ENCODE data around the gene NRXN2.
A peak's percentile ranks its signal among the peaks of the same experiment; 100 is the strongest.

The NRXN2 gene

DNA sequence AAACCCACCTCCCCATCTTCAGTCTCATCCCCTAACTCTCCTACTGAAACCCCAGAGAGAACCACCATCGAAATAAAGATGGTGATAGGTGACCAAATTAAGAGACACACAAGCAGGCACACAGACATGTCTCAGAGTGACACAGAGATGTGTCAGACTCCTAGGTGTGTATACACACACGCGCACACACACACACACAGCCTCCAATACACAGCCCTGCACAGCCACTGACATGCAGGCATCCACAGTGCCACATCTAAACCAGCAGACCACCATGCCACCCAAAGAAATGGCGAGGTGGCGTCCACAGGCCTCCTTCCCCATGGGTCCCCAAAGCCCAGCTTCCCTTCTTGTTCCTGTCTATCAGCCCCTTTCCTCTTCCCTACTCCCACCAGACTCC is 27.4 kb downstream of the NRXN2 start:
- DNase-seq = no peak

DNA sequence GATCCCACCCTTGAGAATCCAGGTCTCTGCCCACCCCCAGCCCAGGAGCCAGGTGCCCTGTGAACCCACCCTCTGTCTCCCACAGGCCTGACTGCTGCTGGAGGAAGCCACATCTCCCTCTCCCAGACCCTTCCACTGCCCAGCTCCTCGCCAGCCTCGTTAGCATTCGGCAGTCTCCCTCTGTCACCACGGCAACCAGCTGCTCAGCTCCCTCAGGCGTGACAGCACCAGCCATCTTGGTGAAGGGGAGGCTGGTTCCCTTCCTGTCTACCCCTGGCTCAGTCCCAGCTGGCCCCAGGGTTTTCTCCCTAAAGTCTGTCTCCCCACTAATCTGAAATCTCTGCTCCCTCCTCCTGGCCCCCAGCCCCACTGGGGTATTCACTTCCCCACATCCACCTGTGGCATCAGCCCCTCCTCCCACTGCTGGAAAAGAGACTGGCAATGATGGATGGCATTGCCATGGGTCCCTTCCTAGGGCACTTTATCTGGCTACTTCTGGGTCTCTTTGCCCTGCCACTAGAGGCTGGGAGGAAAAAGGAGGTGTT is 28.1 kb downstream of the NRXN2 start:
- no peak for DNase-seq

DNA sequence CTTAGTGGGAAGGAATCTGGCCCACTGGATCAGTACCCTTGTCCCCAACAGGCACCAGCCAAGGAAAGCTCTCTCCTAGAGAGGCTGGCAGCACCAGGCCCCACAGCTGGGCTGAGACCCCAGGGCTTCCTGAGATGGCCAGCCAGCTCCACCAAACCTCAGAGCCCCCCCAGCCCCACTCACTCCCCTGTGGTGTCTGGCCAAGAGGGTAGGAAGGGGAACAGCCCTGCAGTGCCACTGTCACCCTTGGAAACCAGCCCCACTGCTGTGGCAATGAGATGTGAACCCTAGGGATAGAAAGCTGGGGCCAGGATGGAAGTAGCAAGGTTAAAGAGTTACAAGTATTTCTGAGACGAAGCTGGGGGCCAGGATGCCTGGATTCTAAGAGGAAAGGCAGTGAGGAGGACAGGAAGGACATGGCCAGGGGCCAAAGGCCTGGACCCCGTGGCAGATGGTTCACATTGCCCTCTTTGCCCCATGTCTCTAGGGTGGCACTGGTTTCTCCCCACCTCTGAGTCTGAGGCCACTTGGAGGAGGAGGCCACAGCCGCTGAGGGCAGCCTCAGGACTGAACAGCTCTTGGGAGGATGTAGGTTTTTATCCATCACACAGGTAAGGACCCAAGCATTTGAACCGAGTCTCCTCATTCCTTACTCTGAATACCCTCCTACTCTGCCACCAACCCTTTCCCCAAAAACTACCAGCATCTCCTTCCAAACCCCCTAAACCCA is 28.8 kb downstream of the NRXN2 start:
- DNase-seq = no peak

DNA sequence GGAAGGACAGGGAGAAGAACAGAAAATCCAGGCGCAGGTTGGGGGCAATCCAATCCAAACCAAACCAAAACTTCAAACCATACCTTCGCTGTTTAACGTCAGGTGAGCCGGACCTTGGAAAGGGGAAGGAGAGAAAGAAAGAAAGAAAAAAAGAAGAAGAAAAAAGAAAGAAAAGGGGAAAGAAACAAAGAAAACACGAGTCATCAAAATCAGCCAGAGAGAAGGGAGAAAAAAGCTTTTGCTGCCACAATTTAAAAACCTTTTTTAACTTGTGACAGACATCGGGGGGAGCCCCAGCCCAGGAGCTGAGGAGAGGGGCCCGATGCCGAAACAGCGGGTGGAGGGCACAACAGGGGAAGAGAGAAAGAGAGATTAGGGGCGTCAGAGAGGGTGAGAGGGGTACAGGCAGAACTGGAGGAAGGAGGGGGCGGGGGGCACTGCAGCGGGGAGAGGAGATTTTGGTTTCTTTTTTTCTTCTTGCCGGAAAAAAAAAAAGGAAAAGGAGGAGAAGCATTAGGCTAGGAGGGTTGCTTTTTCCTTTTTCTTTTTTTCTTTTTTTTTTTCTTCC is 30.1 kb downstream of the NRXN2 start:
- DNase-seq = no peak

DNA sequence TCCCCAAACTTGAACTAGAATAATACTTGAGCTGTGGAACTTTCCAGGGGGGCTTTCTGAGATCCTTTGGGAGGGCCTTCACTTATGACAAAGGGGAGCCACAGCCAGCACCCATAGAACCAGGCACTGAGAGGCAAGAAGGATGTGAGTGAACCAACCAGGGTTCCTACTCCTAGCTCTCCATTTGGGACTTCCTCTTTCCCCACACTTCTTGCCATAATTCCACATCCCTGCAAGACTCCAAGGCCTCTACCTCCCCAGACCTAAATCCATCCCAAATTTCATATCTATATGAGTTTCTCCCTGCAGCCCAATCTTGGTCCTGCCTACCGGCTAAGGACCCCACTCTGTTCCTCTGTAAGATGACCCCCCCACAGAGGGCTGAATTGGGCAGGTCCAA is 31.5 kb downstream of the NRXN2 start:
- no peak for DNase-seq

DNA sequence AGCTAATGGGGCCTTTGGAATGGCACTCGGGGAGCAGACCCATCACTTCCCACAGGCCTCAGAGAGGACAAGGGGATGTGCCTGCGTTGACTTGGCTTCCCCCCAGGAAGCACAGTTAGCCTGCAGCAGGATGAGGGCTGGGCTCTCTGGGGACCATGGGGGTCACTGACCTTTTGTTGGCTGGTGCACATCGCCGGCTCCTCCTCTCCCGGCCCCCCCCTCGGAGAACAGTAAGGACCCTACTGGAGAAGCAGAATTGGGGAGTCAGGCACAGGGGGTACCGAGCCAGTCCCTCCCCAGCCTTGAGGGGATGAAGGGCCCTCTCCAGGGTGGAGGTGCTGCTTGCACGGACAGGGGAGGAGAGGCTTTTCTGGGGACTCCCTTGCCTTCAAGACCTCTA is 32.8 kb downstream of the NRXN2 start:
- DNase-seq = no peak

DNA sequence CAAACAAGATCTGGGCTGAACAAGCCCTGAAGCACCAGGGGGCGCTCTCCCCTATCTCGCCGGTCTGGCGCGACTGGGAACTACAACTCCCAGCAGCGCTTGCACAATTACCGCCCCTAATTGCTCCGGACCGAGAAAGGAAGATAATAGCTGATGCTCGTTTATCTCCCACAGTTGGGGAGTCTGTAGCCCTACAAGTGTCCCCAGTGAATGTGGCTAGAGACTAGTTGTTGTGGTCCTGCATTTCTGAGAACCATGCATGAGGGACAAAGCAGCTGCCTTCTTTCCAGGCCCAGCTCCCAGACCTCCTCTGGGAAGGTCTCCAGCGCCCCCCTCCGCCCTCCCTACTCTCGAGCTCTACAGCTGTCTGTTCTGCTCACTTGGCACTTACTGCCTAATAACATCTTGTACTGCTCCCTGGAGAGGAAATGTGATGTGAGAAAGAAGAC is 34.4 kb downstream of the NRXN2 start:
- peak; percentile 90 for DNase-seq

DNA sequence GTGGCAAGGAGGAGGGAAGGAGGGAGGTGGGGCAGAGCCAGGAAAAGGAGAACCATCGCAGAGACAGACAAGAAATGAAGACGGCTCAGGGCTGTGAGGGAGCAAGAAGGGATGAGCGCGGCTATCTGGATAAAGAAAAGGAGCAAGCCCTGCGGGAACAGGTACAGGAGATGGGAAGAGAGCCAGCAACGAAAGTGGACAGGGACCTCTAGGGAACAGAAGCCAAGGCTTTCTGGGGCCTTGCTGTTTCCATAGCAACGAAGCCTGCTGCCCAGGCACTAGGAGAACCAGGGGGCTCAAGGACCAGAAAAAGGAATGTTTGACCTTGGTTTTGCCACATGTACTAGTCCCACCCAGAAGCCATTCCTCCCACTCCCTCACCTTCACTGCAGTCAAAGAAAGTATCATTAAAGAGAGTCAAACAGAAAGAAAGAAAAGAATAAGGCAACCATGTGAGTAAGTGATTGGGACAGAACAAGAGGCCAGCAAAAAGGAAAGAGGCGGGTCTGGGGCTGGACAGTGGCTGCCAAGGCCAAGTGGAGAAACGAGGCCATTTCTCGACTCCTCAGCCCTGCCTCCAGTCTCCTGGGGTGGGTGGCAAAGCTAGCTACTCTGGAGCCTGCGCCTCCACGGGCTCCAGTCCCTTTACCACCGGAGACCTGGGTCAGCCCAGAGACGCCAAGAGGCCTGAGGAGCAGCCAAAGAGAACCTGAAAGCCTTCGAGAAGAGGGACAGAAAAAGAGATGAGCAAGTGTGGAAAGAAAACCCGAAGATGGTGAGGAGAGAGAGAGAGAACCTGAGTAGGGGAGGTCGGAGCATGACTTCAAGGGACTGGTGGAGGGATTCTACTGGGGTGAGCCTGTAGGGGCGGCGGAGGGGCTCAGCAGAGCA is 35.1 kb downstream of the NRXN2 start:
- no peak for DNase-seq

DNA sequence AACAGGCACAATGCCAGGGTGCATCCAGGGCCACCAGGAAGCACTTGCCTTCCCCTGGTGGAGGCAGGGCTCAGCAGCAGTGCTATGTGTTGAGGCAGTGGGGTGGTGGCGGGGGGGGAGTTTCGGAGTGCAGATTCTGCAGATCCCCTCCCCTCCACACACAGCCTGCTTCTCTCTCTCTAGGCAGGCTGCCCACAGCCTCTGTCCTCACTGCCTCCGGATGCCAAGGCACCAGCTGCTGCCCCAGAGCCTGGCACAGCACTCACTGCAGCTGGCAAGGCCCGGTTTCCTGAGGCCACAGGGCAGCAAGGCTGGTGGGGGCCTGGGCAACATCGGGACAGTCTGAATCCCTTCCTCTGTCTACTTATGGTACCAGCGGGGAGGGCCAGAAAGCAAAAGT is 35.8 kb downstream of the NRXN2 start:
- DNase-seq = no peak

DNA sequence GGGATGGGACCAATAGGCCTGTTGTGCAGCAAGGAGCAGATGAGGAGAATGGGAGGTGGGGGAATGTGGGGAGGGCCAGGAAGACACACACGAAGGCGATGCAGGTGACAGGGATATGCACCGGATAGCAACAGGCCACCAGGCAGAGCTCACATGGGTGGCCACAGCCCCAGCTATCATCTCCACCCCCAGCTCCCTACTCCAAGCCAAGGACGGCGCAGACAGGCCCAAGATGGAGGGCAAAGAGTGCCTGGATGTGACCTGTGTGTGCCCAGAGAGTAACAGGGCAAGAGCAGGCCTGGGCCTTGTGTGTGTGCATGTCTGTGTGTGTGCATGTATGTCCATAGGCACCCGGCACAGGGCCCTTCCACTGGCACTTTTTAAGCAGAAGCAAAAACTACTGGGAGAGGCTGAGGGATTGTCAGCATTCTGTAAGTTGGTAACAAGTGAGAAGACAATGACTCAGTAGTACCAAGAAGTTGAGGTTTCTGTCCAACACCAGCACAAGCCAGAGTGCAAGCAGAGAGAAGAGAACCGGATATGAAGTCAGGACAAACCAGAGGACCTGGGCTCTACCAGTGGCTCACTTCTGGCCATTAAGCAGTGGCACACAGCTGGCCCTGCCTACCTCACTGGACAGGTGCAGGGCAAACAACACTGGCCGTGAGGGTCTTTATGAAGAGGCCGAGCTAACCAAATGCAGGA is 36.4 kb downstream of the NRXN2 start:
- DNase-seq = no peak

DNA sequence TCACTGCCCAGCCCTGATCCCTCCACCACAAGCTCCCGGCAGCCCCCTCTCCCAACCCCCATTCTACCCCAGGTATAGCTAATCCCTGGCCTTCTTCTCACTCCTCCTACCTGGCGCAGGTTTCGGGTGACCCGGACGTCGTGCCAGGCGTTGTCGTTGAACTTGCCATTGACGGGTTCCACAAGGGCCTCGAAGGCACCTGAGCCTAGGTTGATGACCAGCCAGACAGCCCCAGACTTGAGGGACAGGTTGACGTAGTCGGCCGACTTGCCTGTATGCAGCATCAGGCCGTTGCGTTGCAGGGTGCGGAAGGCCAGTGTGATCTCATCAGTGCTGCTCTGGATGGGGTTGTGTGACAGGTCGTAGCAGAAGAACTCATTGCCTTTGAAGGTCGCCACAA is 37.5 kb downstream of the NRXN2 start:
- DNase-seq = no peak

DNA sequence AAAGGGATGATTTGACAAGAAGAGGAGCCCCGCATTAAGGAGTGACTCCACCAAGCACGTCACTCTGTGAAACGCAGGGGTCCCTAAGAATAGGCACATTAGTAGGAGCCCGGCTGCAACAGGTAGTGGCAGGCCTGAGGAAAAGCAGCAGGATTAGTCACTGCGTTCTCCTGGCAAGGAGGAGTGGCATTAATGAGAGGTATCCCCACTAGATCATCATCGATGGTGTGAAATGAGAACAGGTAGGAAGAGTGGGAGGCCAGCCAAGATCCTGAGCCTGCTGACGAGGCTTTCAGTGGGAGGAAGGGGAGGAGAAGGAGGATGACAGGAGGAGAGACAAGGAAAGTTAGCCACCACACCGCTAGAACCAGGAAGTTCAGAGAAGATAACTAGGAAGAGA is 38.6 kb downstream of the NRXN2 start:
- DNase-seq = no peak

DNA sequence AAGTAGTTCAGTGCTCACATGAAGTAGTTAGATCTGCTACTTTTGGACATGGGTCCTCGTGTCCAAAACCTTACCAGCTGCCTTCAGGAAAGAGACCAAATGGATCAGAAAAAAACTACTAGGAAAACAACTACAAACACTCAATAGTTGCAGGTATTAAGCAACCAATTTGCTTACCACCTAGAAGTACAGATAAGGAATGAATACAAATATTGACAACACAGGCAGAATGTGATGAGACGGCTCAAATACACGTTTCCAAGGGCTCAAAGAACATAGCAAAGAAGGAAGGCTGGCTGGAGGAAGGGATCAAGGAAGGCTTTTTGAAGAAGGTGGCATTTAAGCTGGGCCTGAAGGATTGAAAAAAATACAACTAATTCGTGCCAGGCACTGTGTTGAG is 41.8 kb downstream of the NRXN2 start:
- DNase-seq = no peak

DNA sequence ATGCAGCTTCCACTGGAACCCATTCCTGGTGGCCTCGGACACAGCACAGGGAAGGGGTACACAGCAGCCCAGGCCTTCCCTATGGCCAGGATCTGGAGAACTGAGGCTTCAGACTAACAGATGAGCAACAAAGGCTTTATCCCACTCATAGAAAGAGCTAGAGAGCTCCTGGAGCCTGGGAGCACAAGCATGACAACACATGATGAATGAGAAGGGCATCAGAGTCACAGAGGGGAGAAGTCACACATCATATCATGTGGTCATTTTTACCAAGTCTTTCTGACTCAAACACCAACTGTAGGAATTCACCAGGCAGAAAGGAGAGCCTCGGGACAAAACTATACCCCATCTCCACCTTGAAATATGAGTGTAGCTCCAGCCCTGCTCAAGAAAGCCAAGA is 43.2 kb downstream of the NRXN2 start:
- DNase-seq = no peak

DNA sequence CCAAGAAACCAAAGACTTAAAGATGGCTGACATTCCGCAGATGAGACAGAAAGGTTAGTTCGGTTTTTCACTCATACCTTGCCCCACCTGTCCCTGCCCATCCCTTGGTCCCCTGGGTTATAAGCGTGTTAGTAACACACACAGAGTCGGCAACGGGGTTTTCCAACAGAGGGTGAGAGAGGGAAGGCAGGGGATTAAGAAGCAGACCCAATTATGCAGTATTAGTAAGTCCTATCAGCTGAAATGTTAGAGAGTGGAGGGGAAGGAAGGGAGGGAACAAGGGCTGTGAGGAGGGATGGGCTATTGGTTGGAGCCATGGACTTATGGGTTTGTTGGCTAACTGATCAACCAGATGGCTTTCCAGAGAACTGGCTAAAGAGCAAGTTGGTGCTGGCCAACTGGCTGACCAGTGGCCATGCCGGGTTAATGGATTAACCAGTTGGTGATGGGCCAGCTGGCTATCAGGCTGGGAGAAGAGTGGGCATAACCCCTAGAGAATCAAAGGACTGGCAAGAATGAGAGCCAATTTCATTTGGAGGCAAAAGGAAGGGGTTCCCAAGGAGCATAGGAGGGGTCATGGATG is 45.5 kb downstream of the NRXN2 start:
- no peak for DNase-seq

DNA sequence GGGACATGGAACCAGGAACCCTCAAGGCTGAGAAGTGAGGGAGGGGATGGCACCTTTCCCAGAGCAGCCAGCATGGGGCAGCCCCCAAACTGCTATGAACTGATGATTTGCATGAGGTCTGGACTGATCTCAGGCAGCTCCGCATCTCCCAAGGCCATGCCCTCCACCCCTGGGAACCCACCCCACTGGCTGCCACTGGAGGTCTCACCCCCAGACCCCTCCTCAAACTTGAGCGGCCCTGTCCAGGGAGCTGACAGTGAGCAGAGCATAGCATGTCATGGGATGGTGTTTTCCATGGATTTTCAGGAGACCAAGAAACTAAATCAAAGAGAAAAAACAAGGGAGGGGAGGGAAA is 46.8 kb downstream of the NRXN2 start:
- no peak for DNase-seq

DNA sequence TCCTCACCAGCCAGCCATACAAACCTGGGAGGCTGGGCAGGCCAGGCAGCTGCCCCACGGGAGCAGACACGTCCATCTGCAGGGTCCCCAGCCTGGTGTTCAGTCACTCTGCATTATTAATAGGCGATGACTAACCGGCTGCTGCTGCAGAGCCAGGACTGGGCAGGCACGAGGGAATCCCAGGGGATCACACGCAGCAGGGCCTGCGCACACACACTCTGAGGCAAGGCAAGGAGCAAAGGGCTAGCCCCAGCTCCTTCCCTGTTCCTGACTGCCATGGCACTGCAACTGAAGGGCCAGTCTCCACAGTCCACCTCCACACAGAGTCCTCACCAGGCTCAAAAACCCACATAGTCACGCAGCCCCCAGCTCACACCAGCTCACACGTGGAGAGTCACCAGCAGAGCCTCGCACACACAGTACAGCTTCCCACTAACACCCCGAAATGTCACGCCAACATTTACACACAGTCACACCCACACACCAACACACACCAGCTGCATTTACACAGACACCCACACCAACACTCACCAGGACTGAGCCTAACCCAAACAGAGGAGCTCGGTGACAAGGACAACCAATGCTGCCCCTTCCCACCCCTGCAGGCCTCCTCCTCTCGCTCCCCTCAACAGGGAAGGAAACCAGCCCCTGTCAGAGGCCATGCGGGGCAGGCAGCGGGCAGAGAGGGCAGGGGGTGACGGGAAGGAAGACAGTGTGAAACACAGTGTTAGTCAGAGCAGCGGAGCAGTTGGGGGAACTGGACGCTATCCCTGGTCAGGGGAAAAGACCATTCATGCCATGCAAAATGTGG is 47.3 kb downstream of the NRXN2 start:
- DNase-seq = no peak

DNA sequence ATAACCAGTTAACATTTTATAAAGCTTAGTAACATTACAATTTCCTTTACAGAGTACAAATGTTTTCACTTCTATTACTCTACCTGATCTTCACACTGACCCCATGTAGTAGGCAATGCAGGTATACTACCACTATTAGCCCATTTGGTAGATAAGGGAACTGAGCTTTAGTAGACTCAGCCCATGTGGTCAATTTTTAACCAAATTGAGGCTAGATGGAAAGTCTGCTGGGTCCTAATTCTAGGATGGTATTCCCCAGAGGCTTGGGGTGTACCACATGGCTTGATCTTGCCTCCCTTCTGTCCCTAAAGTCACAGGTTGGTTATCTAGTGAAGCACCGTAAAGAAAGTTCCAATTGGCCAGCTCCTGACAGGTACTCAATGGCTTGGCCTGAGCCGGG is 48.2 kb downstream of the NRXN2 start:
- no peak for DNase-seq

DNA sequence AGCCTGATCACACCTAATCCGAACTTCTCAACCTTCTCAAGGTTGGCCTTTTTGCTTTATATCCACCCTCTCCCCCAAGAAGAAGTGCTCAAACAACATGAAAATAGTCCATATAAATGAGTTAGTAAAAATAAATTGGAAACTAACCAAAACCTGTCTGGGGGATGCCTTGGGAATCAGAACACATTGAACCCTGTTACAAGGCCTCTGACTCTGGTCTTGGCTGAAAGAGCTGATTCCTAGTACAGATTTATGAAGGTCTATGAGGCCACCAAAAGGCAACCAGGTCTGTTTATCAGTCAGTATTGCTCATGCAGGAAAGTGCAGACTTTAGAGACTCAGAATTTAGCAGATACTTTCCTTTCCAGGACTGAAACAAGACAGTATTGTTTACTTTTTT is 49.7 kb downstream of the NRXN2 start:
- DNase-seq = no peak

DNA sequence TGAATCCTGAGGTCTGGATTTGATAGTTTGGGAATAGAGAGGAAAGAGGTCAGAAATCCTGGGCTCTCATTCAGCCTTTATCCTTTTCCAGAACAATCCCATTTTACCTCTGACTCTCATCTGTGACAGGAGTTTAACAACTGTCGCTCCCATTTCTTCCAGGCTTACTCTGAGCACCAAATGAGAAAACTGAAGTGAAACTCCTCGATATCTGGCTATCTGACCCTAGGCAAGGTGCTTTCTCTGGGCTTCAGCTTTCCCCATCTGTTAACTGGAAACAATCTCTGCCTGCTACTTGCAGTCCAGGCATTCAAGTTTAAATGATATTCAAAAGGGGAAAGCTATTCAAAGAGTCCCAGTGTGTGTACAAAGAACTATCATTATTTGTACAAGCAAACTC is 50.1 kb downstream of the NRXN2 start:
- DNase-seq = no peak

DNA sequence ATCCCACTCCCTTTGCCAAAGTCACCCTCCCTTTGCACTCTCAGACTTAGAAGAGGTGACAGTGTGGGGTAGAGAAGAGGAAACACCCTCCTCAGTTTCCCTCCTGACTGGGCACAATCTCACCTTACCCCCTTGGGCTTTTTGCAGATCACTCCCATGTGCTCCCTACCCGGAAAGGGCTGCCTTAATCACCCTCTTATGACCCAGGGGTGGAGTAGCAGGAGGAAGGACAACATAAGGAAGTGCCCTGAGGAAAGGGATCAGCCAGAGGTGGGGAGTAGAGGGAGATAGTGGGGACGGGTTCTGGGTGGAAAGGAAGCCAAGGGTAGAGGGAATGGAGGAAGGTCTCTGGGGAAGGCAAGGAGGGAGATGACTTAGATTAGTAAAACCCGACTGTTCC is 52.0 kb downstream of the NRXN2 start:
- no peak for DNase-seq

DNA sequence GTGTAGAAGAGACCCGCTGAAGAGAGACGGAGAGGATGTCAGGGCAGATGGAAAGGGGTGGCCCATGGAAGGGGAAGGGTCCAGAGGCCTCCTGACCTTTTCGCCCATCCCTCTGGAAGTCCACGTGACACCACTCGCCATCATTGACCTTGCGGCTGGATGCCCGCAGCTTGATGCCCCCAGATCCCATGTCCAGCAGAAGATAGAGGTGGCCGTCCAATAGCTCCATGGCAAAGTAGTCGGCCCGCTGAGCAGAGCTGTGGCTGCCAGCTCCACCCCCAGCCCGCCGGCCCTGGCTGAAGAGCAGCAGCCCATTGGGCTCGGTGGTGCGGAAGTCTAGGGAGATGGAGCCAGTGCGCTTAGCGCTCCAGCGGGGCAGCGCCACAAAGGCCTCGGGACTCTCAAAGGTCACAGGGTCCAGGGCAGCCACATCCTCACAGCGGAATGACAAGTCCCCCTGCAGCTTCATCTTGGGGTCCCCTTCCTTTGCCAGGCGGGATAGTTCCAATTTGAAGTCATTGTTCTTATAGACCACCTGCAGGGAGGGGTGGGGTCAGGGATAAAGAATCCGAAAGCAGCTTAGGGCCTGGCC is 55.7 kb downstream of the NRXN2 start:
- no peak for DNase-seq

Measured in activated naive CD4-positive, alpha-beta T cell treated with Interleukin-2 at 50 U/mL for 16 hours (primary cell).